Naive thymus-derived CD4-positive, alpha-beta T cell (primary cell): ENCODE measurements around the gene CFAP43. TPM values are rescaled to one million over a fixed set of nuclear protein-coding genes. Genes with fewer than 3 reads are reported as not detected.

Experiments
- ATAC-seq: fragments of 150-1000 bp; cut with Tn5 transposase; 2 replicates; pipeline ENCODE4 v1.10.0; 2021; ENCODE audit warnings: mild to moderate bottlenecking, moderate library complexity
- CTCF ChIA-PET: fragments of 350-600 bp; sonication (Branson Sonifier 250); formaldehyde crosslinking; loops from one replicate; lab custom pipeline; 2021; ENCODE audit warnings: antibody characterized with exemption; lab: Charles Lee
- POLR2A ChIA-PET: fragments of 350-600 bp; sonication (Branson Sonifier 250); formaldehyde crosslinking; loops from one replicate; lab custom pipeline; 2021; ENCODE audit warnings: antibody characterized with exemption, inconsistent platforms; lab: Charles Lee
- DNase-seq, 9 donors: peaks; one replicate each; pipeline versions ENCODE4 v3.0.0 to v3.0.0-alpha.2; 2020 to 2022; ENCODE audit warnings: mixed read lengths in 1 of 9
- H3K27ac ChIP-seq: one replicate; pipeline ENCODE4 v1.7.0; 2013; ENCODE audit warnings: mild to moderate bottlenecking, low read depth, low read length, moderate library complexity
- H3K27me3 ChIP-seq, 2 donors: one replicate each; pipeline ENCODE4 v1.7.0; 2013; ENCODE audit warnings: low read length in 2 of 2, mild to moderate bottlenecking in 2 of 2, moderate library complexity in 2 of 2; ENCODE audit not compliant: control insufficient read depth in 2 of 2, insufficient read depth in 2 of 2
- H3K36me3 ChIP-seq, 3 experiments: 1 replicate in 2 of 3; 2 replicates in 1 of 3; pipeline ENCODE4 v1.7.0; 2013; ENCODE audit warnings: low read length in 3 of 3, mild to moderate bottlenecking in 3 of 3, moderate library complexity in 1 of 3; ENCODE audit not compliant: insufficient read depth in 3 of 3, control insufficient read depth in 2 of 3
- H3K4me1 ChIP-seq, 2 donors: one replicate each; pipeline ENCODE4 v1.7.0; 2013; ENCODE audit warnings: low read length in 2 of 2, mild to moderate bottlenecking in 2 of 2, moderate library complexity in 1 of 2; ENCODE audit not compliant: control insufficient read depth in 2 of 2, insufficient read depth in 2 of 2
- H3K4me3 ChIP-seq: 2 replicates; pipeline ENCODE4 v1.7.0; 2013; ENCODE audit warnings: mild to moderate bottlenecking, low read length
- H3K9me3 ChIP-seq, 3 experiments: 1 replicate in 2 of 3; 2 replicates in 1 of 3; pipeline ENCODE4 v1.7.0; 2013; ENCODE audit warnings: low read length in 3 of 3; ENCODE audit not compliant: control insufficient read depth in 2 of 3
- H3K27ac Mint-ChIP-seq, 9 donors: one replicate each; pipeline ENCODE4 v1.8.0; 2020 to 2022; ENCODE audit warnings: mixed read lengths in 9 of 9, mild to moderate bottlenecking in 8 of 9, moderate library complexity in 5 of 9, inconsistent platforms in 2 of 9
- H3K27me3 Mint-ChIP-seq, 5 donors: one replicate each; pipeline ENCODE4 v1.8.0; 2021 to 2022; ENCODE audit warnings: mixed read lengths in 5 of 5, mild to moderate bottlenecking in 1 of 5
- H3K36me3 Mint-ChIP-seq, 5 donors: one replicate each; pipeline ENCODE4 v1.8.0; 2020 to 2022; ENCODE audit warnings: mixed read lengths in 5 of 5, mild to moderate bottlenecking in 3 of 5, inconsistent platforms in 1 of 5
- H3K4me1 Mint-ChIP-seq, 7 donors: one replicate each; pipeline ENCODE4 v1.8.0; 2020 to 2022; ENCODE audit warnings: mixed read lengths in 7 of 7, mild to moderate bottlenecking in 3 of 7, inconsistent platforms in 1 of 7
- H3K4me3 Mint-ChIP-seq, 10 donors: one replicate each; pipeline ENCODE4 v1.8.0; 2020 to 2022; ENCODE audit warnings: mild to moderate bottlenecking in 10 of 10, mixed read lengths in 10 of 10, moderate library complexity in 6 of 10, inconsistent platforms in 2 of 10
- H3K9me3 Mint-ChIP-seq, 11 donors: one replicate each; pipeline ENCODE4 v1.8.0; 2020 to 2022; ENCODE audit warnings: mixed read lengths in 11 of 11, mild to moderate bottlenecking in 4 of 11, inconsistent platforms in 1 of 11, moderate library complexity in 1 of 11
- intact Hi-C, 2 donors: fragments of 100-400 bp; cut with micrococcal nuclease; formaldehyde crosslinking; loops; one replicate each; pipeline ENCODE4 v1.15.1; 2023
- polyA plus RNA-seq, 2 donors: library from polyadenylated mRNA; unstranded; fragments of 300-500 nt; fragmentation: Illumina TruSeq; gene quantifications; one replicate each; pipeline ENCODE4 v1.2.3, GENCODE V29; 2021
- total RNA-seq, 6 experiments: library from RNA in 5 of 6; stranded (reverse) in 5 of 6; gene quantifications; 1 replicate in 5 of 6; 2 replicates in 1 of 6; pipeline ENCODE4 v1.2.3 and lab custom pipeline; 2021 to 2026

CFAP43 gene
- total and polyA plus RNA-seq, 7 experiments from 2014 or later, result 0.14 to 0.17 TPM; not detected in 5

- Histone ChIP-seq H3K9me3 (no peaks in the 10 kb centered on the region), H3K27me3 (no peaks in the 10 kb centered on the region), H3K4me3 (no peak overlapping the region), H3K36me3 (no peaks in the 10 kb centered on the region), H3K4me1 (no peaks in the 10 kb centered on the region), H3K27ac (no peak overlapping the region)
- no peak for ATAC-seq
- CTCF ChIA-PET, result interaction anchor here (0.7 kb wide), 1 partner anchor 12 kb away, joined by 3 read pairs; no protein-coding TSS in a partner anchor
- Mint-ChIP-seq H3K4me1 (peaks cover 0 to 2% (median 0%) of the 10 kb centered on the region in 7 donors), H3K27me3 (peaks cover 0 to 11% (median 3%) of the 10 kb centered on the region in 5 donors), H3K27ac (no peak overlapping the region), H3K9me3 (no peaks in the 10 kb centered on the region), H3K36me3 (no peaks in the 10 kb centered on the region), H3K4me3 (no peak overlapping the region)
- no peak for DNase-seq
- POLR2A ChIA-PET, result no interaction called here
- intact Hi-C loops, result no loop called here
Observed at GRCh38 chr10:104090611-104091010, 141.6 kb downstream of the CFAP43 start.

DNA sequence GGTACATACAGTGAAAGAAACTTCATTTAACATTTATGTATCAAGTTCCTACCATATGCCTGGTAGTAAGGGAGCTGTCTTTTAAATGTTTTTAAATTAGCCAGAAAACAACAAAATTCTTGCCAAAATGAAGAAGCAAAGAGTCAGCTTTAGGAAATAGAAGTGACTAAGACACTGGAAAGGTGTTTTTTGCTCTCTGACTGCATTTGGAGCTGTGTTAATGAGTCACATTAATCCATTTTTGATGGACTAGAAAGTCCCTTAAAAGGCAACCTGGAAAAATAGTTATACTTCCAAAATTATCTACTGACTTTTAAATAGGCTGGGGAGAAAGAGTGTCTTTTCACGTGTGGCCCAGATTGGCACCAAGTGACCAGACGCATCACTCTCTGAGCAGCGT, 142.5 kb downstream of the CFAP43 start:
- Mint-ChIP-seq H3K27me3 (peaks cover 0 to 20% (median 3%) of the 10 kb centered on the region in 5 donors), H3K4me3 (no peak overlapping the region), H3K27ac (no peak overlapping the region), H3K4me1 (peaks cover 0 to 3% (median 0%) of the 10 kb centered on the region in 7 donors), H3K9me3 (no peaks in the 10 kb centered on the region), H3K36me3 (no peaks in the 10 kb centered on the region)
- no peak overlapping the region for H3K4me3 ChIP-seq
- DNase-seq, result no peak
- H3K36me3 ChIP-seq, result no peaks in the 10 kb centered on the region
- ATAC-seq, result no peak
- H3K27me3 ChIP-seq, result no peaks in the 10 kb centered on the region
- ChIA-PET POLR2A (interaction anchor here (1.1 kb wide), 1 partner anchor 31 kb away, joined by 3 read pairs; no protein-coding TSS in a partner anchor), CTCF (no interaction called here)
- H3K4me1 ChIP-seq, result no peaks in the 10 kb centered on the region
- H3K9me3 ChIP-seq, result no peaks in the 10 kb centered on the region
- intact Hi-C loops, result no loop called here
- H3K27ac ChIP-seq, result no peak overlapping the region

- Histone ChIP-seq H3K27ac (no peak overlapping the region), H3K9me3 (no peaks in the 10 kb centered on the region), H3K27me3 (no peaks in the 10 kb centered on the region), H3K4me3 (no peak overlapping the region), H3K36me3 (no peaks in the 10 kb centered on the region), H3K4me1 (no peaks in the 10 kb centered on the region)
- no peak for DNase-seq
- intact Hi-C loops, result no loop called here
- ChIA-PET POLR2A (interaction anchor here (1.0 kb wide), 1 partner anchor 19 kb away, joined by 4 read pairs; no protein-coding TSS in a partner anchor), CTCF (no interaction called here)
- H3K27me3 Mint-ChIP-seq, result peaks cover 0 to 20% (median 3%) of the 10 kb centered on the region in 5 donors
- no peaks in the 10 kb centered on the region for H3K9me3 Mint-ChIP-seq
- no peaks in the 10 kb centered on the region for H3K36me3 Mint-ChIP-seq
- H3K4me1 Mint-ChIP-seq, result peaks cover 0 to 3% (median 0%) of the 10 kb centered on the region in 7 donors
- ATAC-seq, result no peak
- H3K27ac Mint-ChIP-seq, result peak overlapping the region in 1 of 9 donors; percentile 60
- H3K4me3 Mint-ChIP-seq, result peak overlapping the region in 1 of 10 donors; percentile 1
Observed at GRCh38 chr10:104088239-104088638, 143.9 kb downstream of the CFAP43 start.

DNA sequence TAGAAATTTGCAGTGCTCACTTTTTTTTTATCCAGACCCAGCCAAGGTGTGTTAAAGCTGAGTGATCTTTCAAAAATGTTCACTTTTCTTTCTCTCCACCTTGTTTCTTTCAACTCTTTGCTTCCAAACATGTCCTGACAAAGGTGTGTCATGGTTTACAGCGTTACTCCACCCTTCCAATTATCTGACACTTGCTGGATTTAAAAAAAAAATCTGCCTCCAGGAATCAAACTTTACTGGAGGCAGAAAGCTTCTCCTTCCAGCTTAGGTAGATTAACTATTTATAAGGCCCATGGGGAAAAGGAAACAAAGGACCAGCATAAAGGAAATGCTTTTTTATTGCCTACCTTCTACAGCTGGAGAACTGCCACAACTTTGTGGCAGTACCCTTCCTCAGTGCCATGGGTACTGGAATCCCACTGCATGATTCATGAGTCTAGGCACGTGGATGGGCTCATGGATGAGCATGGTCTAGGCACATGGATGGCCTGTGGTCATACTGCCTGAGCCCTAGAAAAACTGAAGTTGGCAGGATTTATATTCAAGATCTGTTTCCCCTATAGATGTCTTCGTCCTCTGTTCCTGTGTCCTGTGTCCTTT, 146.3 kb downstream of the CFAP43 start, which contains the start of gene COL17A1:
COL17A1 (minus strand) TSS at position 80 of the 600 bp plus-strand sequence. CDS start 5,207 bp downstream, outside the sequence.
- no peak for DNase-seq
- CTCF ChIA-PET, result no interaction called here
- Mint-ChIP-seq H3K27ac (no peak within 1 kb of the TSS), H3K36me3 (no peaks in the 10 kb centered on the region), H3K27me3 (peaks cover 0 to 20% (median 3%) of the 10 kb centered on the region in 5 donors), H3K4me3 (no peak within 1 kb of the TSS), H3K4me1 (peaks cover 0 to 3% (median 0%) of the 10 kb centered on the region in 7 donors), H3K9me3 (no peaks in the 10 kb centered on the region)
- ATAC-seq, result no peak
- intact Hi-C loops, result no loop called here
- Histone ChIP-seq H3K36me3 (no peaks in the 10 kb centered on the region), H3K27ac (no peak within 1 kb of the TSS), H3K4me1 (no peaks in the 10 kb centered on the region), H3K4me3 (no peak within 1 kb of the TSS), H3K9me3 (no peaks in the 10 kb centered on the region), H3K27me3 (no peaks in the 10 kb centered on the region)
- POLR2A ChIA-PET, result no interaction called here

- DNase-seq, result no peak
- peaks cover 0 to 23% (median 0%) of the 10 kb centered on the region in 5 donors for H3K27me3 Mint-ChIP-seq
- H3K4me3 ChIP-seq, result no peak overlapping the region
- peaks cover 0 to 3% (median 0%) of the 10 kb centered on the region in 7 donors for H3K4me1 Mint-ChIP-seq
- H3K4me3 Mint-ChIP-seq, result no peak overlapping the region
- H3K27me3 ChIP-seq, result no peaks in the 10 kb centered on the region
- no peaks in the 10 kb centered on the region for H3K36me3 Mint-ChIP-seq
- ChIA-PET CTCF (interaction anchor here (0.7 kb wide), 1 partner anchor 38 kb away, joined by 3 read pairs; the partner anchor contains the start of gene SFR1), POLR2A (interaction anchor here (1.0 kb wide), 1 partner anchor 37 kb away, joined by 4 read pairs; no protein-coding TSS in a partner anchor)
- H3K9me3 ChIP-seq, result no peaks in the 10 kb centered on the region
- no peaks in the 10 kb centered on the region for H3K36me3 ChIP-seq
- no peak for ATAC-seq
- no peak overlapping the region for H3K27ac ChIP-seq
- intact Hi-C loops, result loop anchor here in 1 of 2 donors (5.0 kb wide), 1 partner anchor 38 kb away; the partner anchor contains the start of gene SFR1
- H3K27ac Mint-ChIP-seq, result no peak overlapping the region
- H3K4me1 ChIP-seq, result no peaks in the 10 kb centered on the region
- H3K9me3 Mint-ChIP-seq, result no peaks in the 10 kb centered on the region
Observed at GRCh38 chr10:104084482-104085142, 147.6 kb downstream of the CFAP43 start.

DNA sequence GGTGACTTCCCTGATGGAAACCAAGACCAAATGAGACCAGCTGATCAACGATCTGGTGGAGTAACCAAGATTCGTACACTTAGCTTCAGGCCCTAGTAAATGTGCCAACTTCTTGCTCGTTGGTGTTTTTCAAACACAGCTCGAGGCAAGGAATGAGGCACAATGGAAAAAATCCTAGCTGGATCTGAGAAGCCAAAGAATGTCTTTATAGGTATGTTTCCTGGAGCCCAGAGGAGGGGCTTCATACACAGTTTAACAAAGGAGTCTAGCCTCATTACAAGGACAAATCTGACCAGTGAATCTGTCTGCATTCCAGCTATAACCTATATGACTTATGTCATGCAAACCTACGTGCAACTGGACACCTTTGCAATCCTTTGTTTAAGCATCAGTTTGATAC, 150.2 kb downstream of the CFAP43 start:
- no peaks in the 10 kb centered on the region for H3K27me3 ChIP-seq
- intact Hi-C loops, result loop anchor here in 1 of 2 donors (5.0 kb wide), 1 partner anchor 40 kb away; the partner anchor contains the start of gene SFR1
- no peaks in the 10 kb centered on the region for H3K36me3 ChIP-seq
- no peak overlapping the region for H3K27ac ChIP-seq
- no peaks in the 10 kb centered on the region for H3K9me3 Mint-ChIP-seq
- H3K4me1 Mint-ChIP-seq, result peaks cover 0 to 5% (median 0%) of the 10 kb centered on the region in 7 donors
- no peak overlapping the region for H3K4me3 Mint-ChIP-seq
- H3K27me3 Mint-ChIP-seq, result peaks cover 0 to 27% (median 0%) of the 10 kb centered on the region in 5 donors
- ChIA-PET POLR2A (interaction anchor here (1.5 kb wide), 1 partner anchor 10 kb away, joined by 4 read pairs; no protein-coding TSS in a partner anchor), CTCF (interaction anchor here (0.5 to 1.2 kb wide), 5 partner anchors 191 to 650 kb away, joined by 3 to 7 read pairs (median 3); no protein-coding TSS in a partner anchor)
- no peak for DNase-seq
- H3K9me3 ChIP-seq, result no peaks in the 10 kb centered on the region
- no peak overlapping the region for H3K4me3 ChIP-seq
- H3K4me1 ChIP-seq, result no peaks in the 10 kb centered on the region
- no peak overlapping the region for H3K27ac Mint-ChIP-seq
- H3K36me3 Mint-ChIP-seq, result no peaks in the 10 kb centered on the region
- no peak for ATAC-seq
